GM23338 (cell line): Measurements from ENCODE around the gene BANP. TPM values are rescaled to one million over a fixed set of nuclear protein-coding genes. Genes with fewer than 3 reads are reported as not detected.

Experiments
- ATAC-seq: fragments of 200-7000 bp; cut with Tn5 transposase; 3 replicates; pipeline ENCODE4 v1.9.1; 2020
- DNase-seq: peaks from one replicate; pipeline ENCODE4 v3.0.0-alpha.2; 2015; ENCODE audit warnings: low spot score
- H2AFZ ChIP-seq: fragments of 200-600 bp; sonication (generic); 2 replicates; pipeline ENCODE4 v1.8.0; 2016; ENCODE audit warnings: antibody characterized with exemption, mild to moderate bottlenecking, moderate library complexity
- H3F3A ChIP-seq: fragments of 200-600 bp; sonication (generic); replicated peaks from 2 replicates; pipeline ENCODE4 v1.8.0; 2017; ENCODE audit warnings: antibody characterized with exemption, mixed run types, low read depth
- H3K27ac ChIP-seq: fragments of 200-600 bp; sonication (generic); 2 replicates; pipeline ENCODE4 v1.6.1; 2016; ENCODE audit warnings: low read depth
- H3K27me3 ChIP-seq: fragments of 200-600 bp; sonication (generic); 2 replicates; pipeline ENCODE4 v1.8.0; 2016; ENCODE audit warnings: mild to moderate bottlenecking, mixed run types, moderate library complexity; ENCODE audit not compliant: insufficient read depth
- H3K36me3 ChIP-seq: fragments of 200-600 bp; sonication (generic); 2 replicates; pipeline ENCODE4 v1.8.0; 2016; ENCODE audit warnings: mild to moderate bottlenecking; ENCODE audit not compliant: insufficient read depth
- H3K4me1 ChIP-seq: fragments of 200-600 bp; sonication (generic); 2 replicates; pipeline ENCODE4 v1.8.0; 2016; ENCODE audit warnings: mild to moderate bottlenecking, moderate library complexity; ENCODE audit not compliant: insufficient read depth
- H3K4me2 ChIP-seq: fragments of 200-600 bp; sonication (generic); 2 replicates; pipeline ENCODE4 v1.7.1; 2017; ENCODE audit warnings: mixed run types
- H3K4me3 ChIP-seq: fragments of 200-600 bp; sonication (generic); 2 replicates; pipeline ENCODE4 v1.6.1; 2016; ENCODE audit warnings: mixed run types
- H3K79me2 ChIP-seq: fragments of 200-600 bp; sonication (generic); replicated peaks from 2 replicates; pipeline ENCODE4 v1.8.0; 2017; ENCODE audit warnings: mild to moderate bottlenecking; ENCODE audit not compliant: insufficient read depth
- H3K9me2 ChIP-seq: fragments of 200-600 bp; sonication (generic); 2 replicates; pipeline ENCODE4 v1.8.0; 2017; ENCODE audit not compliant: insufficient read depth
- H4K20me1 ChIP-seq: fragments of 200-600 bp; sonication (generic); replicated peaks from 2 replicates; pipeline ENCODE4 v1.8.0; 2017; ENCODE audit warnings: mild to moderate bottlenecking; ENCODE audit not compliant: insufficient read depth
- H3K27ac Mint-ChIP-seq: 2 replicates; pipeline ENCODE4 v1.8.0; 2020; ENCODE audit warnings: inconsistent platforms, mild to moderate bottlenecking, moderate library complexity, mixed read lengths
- H3K27me3 Mint-ChIP-seq: 3 replicates; pipeline ENCODE4 v1.8.0; 2022; ENCODE audit warnings: low read depth, mild to moderate bottlenecking, moderate library complexity, mixed read lengths, inconsistent platforms; ENCODE audit not compliant: insufficient read depth, poor library complexity
- H3K36me3 Mint-ChIP-seq: 3 replicates; pipeline ENCODE4 v1.8.0; 2021; ENCODE audit warnings: low read depth, mild to moderate bottlenecking, inconsistent platforms, moderate library complexity, mixed read lengths
- H3K4me1 Mint-ChIP-seq: 3 replicates; pipeline ENCODE4 v1.8.0; 2020; ENCODE audit warnings: mild to moderate bottlenecking, inconsistent platforms, mixed read lengths
- H3K4me3 Mint-ChIP-seq: 3 replicates; pipeline ENCODE4 v1.8.0; 2021; ENCODE audit warnings: moderate library complexity, mild to moderate bottlenecking, inconsistent platforms, mixed read lengths
- H3K9me3 Mint-ChIP-seq: 3 replicates; pipeline ENCODE4 v1.8.0; 2020; ENCODE audit warnings: moderate library complexity, mild to moderate bottlenecking, inconsistent platforms, mixed read lengths
- CREB1 ChIP-seq: fragments of 250-450 bp; sonication (Bioruptor Pico); IDR thresholded peaks from 2 replicates; pipeline ENCODE4 v1.5.0; 2020; ENCODE audit warnings: low read depth, mild to moderate bottlenecking, moderate library complexity
- EZH2 ChIP-seq: fragments of 200-600 bp; sonication (generic); IDR thresholded peaks from one replicate; pipeline ENCODE4 v1.8.0; 2017; ENCODE audit warnings: antibody characterized with exemption, mild to moderate bottlenecking, low read depth; ENCODE audit not compliant: unreplicated experiment
- EZH2phosphoT487 ChIP-seq: fragments of 200-600 bp; sonication (generic); IDR thresholded peaks from one replicate; pipeline ENCODE4 v1.8.1; 2018; ENCODE audit warnings: antibody characterized with exemption; ENCODE audit not compliant: unreplicated experiment
- JUNB ChIP-seq: IDR thresholded peaks from one replicate; pipeline ENCODE4 v1.6.1; 2016; ENCODE audit warnings: antibody characterized with exemption; ENCODE audit not compliant: unreplicated experiment
- NANOG ChIP-seq: IDR thresholded peaks from 2 replicates; pipeline ENCODE4 v1.6.1; 2016; ENCODE audit warnings: antibody characterized with exemption, borderline replicate concordance
- POLR2AphosphoS5 ChIP-seq: IDR thresholded peaks from 2 replicates; pipeline ENCODE4 v1.6.1; 2016; ENCODE audit warnings: antibody characterized with exemption, low read depth
- ZNF114 ChIP-seq: fragments of 250-450 bp; sonication (Bioruptor Pico); IDR thresholded peaks from 2 replicates; pipeline ENCODE4 v1.5.0; 2020; ENCODE audit warnings: mild to moderate bottlenecking, moderate library complexity
- polyA plus RNA-seq: library from polyadenylated mRNA; unstranded; fragments of >200 nt; fragmentation: Nextera tagmentation; extraction: Ambion mirVana; gene quantifications from 2 replicates; pipeline ENCODE4 v1.2.1, GENCODE V29; 2016
- total RNA-seq: library from RNA; depleted of rRNA; stranded (reverse); fragments of >200 nt; shearing (Covaris generic); gene quantifications from 2 replicates; pipeline ENCODE4 v1.2.3, GENCODE V29; 2014
- TF ChIP-seq, protein P1 (sequence below): IDR thresholded peaks from one replicate; pipeline ENCODE4 v1.6.1; 2018; ENCODE audit warnings: antibody characterized with exemption; ENCODE audit not compliant: unreplicated experiment
- TF ChIP-seq, protein P2 (sequence below): IDR thresholded peaks from 2 replicates; pipeline ENCODE4 v1.6.1; 2016; ENCODE audit warnings: antibody characterized with exemption
- TF ChIP-seq, protein P3 (sequence below), 2 experiments: fragments of 200-600 bp in 1 of 2; sonication (generic) in 1 of 2; conservative IDR thresholded peaks; 2 replicates each; pipeline versions ENCODE4 v1.5.1 to v1.6.1; 2016 to 2017; ENCODE audit warnings: antibody characterized with exemption in 2 of 2, low read depth in 2 of 2, mild to moderate bottlenecking in 2 of 2, moderate library complexity in 1 of 2

The BANP gene
- total and polyA plus RNA-seq, 2 experiments from 2014 or later = 22.3 to 48.0 TPM

DNA sequence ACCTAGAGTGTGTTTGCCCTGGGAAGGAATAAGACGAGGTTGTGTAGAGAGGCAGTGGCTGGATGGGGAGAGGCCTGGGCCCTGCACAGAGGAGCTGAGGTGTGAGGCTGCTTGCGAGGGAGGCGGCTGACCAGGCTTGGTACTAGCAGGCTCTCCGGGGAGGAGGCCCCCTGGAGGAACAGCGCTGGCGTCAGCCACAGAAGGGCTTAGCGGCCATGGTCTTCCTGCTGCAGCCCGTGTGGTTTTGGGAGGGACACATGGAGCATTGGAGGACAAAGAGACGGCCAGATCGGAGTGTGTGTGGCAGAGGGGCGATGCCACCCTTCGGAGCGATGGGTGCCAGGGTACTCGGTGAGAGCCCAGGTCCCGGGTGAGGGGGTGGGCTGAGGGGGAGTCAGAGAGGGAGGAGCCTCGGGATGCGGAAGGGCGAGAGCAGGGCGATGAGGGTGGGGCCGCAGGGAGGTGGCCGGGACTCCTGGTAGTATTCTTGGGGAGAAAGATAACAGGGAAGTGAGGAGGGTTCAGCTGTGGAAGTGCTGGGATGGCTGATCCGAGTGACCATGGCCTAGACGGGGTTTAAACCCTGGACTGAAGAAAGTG is 8.3 kb downstream of the BANP start (continued):
- TF ChIP-seq CREB1 (CRISPR knock-in tag) (no peak), JUNB (no peak), EZH2 (no peak), NANOG (no peak), POLR2AphosphoS5 (no peak)
- TF ChIP-seq, protein P1, sequence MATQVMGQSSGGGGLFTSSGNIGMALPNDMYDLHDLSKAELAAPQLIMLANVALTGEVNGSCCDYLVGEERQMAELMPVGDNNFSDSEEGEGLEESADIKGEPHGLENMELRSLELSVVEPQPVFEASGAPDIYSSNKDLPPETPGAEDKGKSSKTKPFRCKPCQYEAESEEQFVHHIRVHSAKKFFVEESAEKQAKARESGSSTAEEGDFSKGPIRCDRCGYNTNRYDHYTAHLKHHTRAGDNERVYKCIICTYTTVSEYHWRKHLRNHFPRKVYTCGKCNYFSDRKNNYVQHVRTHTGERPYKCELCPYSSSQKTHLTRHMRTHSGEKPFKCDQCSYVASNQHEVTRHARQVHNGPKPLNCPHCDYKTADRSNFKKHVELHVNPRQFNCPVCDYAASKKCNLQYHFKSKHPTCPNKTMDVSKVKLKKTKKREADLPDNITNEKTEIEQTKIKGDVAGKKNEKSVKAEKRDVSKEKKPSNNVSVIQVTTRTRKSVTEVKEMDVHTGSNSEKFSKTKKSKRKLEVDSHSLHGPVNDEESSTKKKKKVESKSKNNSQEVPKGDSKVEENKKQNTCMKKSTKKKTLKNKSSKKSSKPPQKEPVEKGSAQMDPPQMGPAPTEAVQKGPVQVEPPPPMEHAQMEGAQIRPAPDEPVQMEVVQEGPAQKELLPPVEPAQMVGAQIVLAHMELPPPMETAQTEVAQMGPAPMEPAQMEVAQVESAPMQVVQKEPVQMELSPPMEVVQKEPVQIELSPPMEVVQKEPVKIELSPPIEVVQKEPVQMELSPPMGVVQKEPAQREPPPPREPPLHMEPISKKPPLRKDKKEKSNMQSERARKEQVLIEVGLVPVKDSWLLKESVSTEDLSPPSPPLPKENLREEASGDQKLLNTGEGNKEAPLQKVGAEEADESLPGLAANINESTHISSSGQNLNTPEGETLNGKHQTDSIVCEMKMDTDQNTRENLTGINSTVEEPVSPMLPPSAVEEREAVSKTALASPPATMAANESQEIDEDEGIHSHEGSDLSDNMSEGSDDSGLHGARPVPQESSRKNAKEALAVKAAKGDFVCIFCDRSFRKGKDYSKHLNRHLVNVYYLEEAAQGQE = no peak
- TF ChIP-seq, protein P2, sequence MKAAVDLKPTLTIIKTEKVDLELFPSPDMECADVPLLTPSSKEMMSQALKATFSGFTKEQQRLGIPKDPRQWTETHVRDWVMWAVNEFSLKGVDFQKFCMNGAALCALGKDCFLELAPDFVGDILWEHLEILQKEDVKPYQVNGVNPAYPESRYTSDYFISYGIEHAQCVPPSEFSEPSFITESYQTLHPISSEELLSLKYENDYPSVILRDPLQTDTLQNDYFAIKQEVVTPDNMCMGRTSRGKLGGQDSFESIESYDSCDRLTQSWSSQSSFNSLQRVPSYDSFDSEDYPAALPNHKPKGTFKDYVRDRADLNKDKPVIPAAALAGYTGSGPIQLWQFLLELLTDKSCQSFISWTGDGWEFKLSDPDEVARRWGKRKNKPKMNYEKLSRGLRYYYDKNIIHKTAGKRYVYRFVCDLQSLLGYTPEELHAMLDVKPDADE = no peak
- TF ChIP-seq, protein P3, sequence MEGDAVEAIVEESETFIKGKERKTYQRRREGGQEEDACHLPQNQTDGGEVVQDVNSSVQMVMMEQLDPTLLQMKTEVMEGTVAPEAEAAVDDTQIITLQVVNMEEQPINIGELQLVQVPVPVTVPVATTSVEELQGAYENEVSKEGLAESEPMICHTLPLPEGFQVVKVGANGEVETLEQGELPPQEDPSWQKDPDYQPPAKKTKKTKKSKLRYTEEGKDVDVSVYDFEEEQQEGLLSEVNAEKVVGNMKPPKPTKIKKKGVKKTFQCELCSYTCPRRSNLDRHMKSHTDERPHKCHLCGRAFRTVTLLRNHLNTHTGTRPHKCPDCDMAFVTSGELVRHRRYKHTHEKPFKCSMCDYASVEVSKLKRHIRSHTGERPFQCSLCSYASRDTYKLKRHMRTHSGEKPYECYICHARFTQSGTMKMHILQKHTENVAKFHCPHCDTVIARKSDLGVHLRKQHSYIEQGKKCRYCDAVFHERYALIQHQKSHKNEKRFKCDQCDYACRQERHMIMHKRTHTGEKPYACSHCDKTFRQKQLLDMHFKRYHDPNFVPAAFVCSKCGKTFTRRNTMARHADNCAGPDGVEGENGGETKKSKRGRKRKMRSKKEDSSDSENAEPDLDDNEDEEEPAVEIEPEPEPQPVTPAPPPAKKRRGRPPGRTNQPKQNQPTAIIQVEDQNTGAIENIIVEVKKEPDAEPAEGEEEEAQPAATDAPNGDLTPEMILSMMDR (conservative IDR thresholded peaks at IDR 0.05; ENCODE audit: low read depth in 2 of 2) = no peak; a peak in 1 of 4 replicates

DNA sequence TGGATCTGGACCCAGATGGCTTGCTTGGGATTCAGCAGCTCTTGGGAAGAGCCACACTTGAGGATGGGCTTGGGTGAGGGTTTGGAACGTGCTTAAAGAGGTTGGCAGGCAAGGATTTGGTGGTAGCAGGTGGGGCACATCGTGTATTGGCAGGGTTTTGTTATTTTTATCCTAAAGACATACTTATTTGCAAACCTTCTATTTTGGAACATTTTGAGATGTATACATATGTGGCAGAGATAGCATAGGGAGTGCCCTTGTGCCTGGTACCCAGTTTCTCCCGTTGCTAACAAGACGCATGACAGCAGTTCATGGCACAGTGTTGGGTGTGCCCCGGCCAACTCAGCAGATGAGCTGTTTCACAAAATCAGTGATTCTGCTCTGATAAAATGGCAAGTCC is 9.1 kb downstream of the BANP start:
- H3K9me2 ChIP-seq = no peaks in the 10 kb centered on the region
- Mint-ChIP-seq H3K27me3 (peaks cover 7% of the 10 kb centered on the region), H3K36me3 (peaks cover 10% of the 10 kb centered on the region; the same call in 2 of the 3 replicates), H3K9me3 (no peaks in the 10 kb centered on the region), H3K4me1 (peaks cover 42% of the 10 kb centered on the region), H3K4me3 (no peak overlapping the region; the same call in 2 of the 3 replicates), H3K27ac (no peak overlapping the region)
- H4K20me1 ChIP-seq = peaks cover 15% of the 10 kb centered on the region
- H3K36me3 ChIP-seq = no peaks in the 10 kb centered on the region; the same call in 1 of the 2 replicates
- H3K4me1 ChIP-seq = peaks cover 10% of the 10 kb centered on the region; the same call in 1 of the 2 replicates
- no peak overlapping the region for H3K4me3 ChIP-seq
- 0 out of 2 replicates have a peak, but pooled peaks cover 6% of the 10 kb centered on the region for H3F3A ChIP-seq
- H3K79me2 ChIP-seq = peaks cover 100% of the 10 kb centered on the region
- no peaks in the 10 kb centered on the region for H3K27me3 ChIP-seq
- H2AFZ ChIP-seq = no peak overlapping the region
- ATAC-seq (no peak), DNase-seq (no peak)
- H3K27ac ChIP-seq = no peak overlapping the region
- H3K4me2 ChIP-seq = no peak overlapping the region
- no peak for TF ChIP-seq EZH2phosphoT487
- TF ChIP-seq, protein P3 (conservative IDR thresholded peaks at IDR 0.05; ENCODE audit: low read depth in 2 of 2) = no peak
- TF ChIP-seq, protein P1 = no peak
- TF ChIP-seq ZNF114 (CRISPR knock-in tag) = no peak
